AG08395 (cell line): ENCODE measurements around the gene SNRPD3.
A peak's percentile ranks its signal among the peaks of the same experiment; 100 is the strongest.

ENCODE experiments used
- DNase-seq: peaks from one replicate; pipeline ENCODE4 v3.0.0; 2012; ENCODE audit warnings: mixed read lengths, low spot score

SNRPD3 gene

DNA sequence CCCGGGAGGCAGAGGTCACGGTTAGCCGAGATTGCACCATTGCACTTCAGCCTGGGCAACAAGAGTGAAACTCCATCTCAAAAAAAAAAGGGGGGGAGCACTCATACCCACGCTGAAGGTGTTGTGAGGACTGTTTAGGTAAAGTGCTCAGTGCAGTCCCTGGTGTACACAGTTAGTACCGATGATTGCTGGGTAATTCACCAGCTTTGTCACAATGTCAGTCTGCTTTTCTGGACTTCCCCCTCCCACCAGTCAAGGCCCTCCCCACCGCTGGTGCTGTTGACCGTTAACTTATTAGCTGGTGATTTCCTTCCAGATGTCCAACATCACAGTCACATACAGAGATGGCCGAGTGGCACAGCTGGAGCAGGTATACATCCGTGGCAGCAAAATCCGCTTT, 11.9 kb downstream of the SNRPD3 start:
- no peak for DNase-seq

GRCh38 chr22:24571266-24571665, 15.5 kb downstream of the SNRPD3 start:
- no peak for DNase-seq

DNA sequence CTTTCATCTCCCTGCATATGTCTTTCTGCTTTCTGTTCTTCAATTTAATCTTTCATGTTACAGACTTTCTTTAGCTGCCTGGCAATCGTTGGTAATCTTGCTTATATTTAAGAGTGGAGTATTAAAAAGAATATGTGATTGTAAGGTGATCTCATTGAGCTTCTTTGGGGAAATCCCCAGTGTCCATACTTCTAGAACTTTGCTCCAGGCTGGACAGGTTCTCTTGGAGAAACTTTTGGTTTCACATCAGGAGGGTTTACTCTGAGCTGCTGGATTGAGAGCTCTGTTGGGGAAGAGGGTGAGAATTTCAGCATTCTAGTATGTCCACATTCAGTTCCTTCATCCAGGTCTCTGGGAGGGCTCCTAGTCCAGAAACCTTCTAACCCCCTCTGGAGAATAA, 21.0 kb downstream of the SNRPD3 start:
- no peak for DNase-seq

DNA sequence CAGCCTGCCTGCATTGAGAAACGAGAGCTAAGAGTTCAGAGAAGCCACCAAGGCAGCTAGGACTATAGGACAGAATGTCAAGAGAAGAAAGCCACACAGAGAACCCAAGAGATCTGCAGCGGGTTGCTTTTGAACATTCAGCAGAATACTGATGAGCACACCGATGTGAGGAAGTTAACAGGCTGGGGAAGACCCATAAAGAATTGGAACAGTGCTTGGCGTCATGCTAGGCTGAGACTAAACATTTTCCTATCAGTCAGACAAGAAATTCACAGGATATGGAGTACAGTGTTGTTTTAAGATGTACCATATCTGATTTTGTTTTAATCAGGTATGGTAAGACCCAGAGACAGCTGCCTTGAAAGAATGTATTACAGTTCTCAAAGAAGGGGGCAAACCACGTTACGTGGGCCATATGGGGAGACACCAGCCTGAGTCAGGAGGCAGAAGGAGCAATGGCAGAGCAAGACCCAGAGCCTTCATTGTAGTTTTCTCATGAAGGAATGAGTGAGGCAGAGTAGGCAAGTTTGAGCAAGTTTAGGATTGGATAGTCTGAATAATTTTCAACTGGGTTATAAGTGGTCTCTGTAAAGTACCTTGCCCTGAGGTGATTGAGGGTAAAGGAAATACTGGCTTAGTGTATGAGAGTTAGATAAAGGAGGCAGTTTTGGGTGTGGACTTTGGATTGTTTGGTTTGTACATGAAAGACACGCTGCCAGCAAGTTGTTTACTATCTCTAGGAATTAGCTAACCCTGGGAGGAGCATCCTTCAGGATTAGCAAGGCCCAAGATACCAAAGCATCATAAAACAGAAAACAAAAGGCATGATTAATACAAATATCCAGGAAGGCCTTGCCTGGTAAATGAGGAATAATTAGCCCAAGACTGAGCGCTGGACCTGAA, 22.8 kb downstream of the SNRPD3 start:
- DNase-seq = peak; percentile 35

- DNase-seq = no peak
Observed at GRCh38 chr22:24579258-24579601, 23.4 kb downstream of the SNRPD3 start.

DNA sequence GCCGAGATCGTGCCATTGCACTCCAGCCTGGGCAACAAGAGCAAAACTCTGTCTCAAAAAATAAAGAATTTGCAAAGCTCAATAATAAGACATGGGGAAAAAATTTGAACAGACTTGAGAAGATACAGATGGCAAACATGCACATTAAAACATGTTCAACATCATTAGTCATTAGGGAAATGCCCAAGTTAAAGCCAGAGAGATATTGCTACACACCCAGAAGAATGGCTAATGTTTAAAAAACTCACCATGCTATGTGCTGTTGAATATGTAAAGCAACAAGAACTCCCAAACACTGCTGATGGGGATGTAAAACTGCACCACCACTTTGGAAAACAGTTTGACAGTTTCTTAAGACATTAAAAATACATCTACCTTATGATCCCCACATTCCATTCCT, 24.5 kb downstream of the SNRPD3 start:
- peak; percentile 71 for DNase-seq

- DNase-seq = no peak
Observed at GRCh38 chr22:24582056-24582814, 26.4 kb downstream of the SNRPD3 start.

DNA sequence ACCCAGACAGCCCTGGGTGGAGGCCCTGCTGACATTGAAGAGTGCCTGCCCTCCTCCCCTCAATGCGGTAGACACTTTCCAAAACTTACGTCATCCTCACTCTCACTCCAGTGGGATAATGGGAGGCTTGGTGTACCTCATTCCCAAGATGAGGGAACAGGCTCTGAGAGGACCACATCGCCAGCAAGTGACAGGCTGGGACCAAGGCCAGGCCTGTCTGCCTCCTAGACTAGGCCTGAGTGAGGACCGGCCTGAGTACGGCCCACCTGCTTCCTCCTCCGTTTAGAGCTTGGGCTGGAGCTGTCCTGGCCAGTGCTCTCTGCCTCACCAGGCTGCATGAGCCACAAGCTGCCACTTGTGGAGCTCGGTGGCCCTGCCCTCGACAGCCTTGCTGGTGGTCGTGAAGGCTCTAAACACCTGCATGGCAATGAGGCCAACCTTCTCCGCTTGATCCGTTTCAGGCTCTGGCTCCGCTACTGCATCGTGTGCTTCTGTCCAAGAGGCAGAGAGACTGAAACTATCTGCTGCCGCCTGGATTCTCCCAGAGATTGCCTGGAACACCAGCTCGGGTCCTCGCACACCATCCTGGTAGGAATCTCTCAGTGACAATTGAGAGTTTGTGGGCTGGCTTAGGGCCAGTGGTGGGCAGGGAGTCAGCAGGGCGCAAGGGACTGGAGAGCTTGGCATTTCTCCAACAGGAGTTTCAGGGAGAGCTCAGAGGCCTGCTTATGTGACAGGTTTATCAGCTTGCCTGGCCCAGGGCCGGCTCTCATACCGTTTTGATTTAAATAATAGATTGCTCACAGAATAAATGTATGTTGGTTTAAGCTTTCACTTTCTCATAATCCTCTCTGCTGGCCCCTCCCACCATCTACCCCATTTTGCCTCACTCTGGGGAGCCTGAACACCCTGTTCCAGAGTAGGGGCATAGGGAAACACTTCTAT, 27.7 kb downstream of the SNRPD3 start:
- no peak for DNase-seq

- no peak for DNase-seq
Observed at GRCh38 chr22:24584166-24584790, 28.5 kb downstream of the SNRPD3 start.

DNA sequence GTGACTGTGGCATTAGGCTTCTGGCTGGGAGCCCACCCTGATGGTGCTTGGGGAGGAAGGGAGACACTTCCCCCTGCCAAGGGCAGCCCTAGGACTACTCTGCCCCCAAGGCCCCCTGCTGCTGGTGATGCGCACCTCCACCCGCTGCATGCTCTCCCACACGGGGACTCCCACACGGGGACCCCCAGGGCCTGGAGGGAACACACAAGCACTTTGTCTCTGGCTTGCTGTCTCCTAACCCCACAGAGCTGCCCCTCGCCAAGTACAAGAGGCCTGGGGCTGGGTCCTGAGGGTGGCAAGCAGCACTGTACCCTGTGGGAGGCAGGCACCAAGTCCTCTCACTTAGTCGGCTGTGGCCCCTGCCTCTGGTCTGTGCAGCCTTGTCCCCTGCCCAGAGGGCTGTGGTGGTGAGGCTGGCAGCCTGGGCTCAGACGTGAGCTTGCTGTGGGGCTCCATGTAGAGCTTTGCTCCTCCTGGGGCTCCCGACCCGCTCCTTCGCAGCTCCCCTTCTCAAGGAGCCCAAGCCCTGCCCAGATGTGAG, 29.1 kb downstream of the SNRPD3 start:
- no peak for DNase-seq

DNA sequence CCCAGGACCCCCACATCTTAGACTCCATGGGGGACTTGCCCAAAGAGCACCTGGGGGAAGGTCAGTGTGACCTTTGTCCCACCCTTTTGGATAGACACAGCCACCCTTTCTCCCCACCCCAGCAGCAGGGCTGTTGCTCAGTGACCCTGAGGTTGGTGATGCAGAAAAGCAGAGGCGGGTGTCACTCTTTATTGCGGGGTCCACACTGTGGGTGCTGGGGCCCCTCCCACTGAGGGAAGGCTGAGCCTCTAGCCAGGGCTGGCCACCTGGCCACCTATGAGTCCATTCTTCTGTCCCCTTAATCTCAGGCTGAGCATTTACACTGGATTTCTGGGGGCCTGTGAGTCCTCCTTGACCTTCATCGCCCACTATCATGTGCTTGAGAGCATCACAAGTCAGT, 29.7 kb downstream of the SNRPD3 start:
- DNase-seq = no peak

- no peak for DNase-seq
Observed at GRCh38 chr22:24585927-24586546, 30.2 kb downstream of the SNRPD3 start.

DNA sequence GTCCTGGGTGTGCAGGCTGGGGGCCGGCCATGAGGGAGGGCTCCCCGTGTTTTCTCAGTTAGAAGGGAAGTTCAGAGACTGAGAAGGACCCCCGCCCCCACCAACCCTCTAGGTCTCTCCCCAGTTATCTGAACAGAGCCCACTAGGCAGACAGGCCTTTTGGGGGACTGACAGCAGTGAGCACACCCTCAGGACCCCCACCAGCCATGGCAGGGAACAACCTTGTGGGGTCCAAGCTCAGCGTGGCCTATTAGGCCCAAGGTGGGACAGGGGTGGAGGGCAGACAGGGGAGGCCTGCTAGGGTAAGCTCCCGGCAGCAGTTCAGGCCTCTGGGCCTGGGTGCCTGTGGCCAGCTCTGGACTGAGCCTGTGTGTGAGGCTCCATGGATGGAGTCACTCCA, 31.5 kb downstream of the SNRPD3 start:
- no peak for DNase-seq

- DNase-seq = no peak
Observed at GRCh38 chr22:24587948-24588347, 32.1 kb downstream of the SNRPD3 start.

DNA sequence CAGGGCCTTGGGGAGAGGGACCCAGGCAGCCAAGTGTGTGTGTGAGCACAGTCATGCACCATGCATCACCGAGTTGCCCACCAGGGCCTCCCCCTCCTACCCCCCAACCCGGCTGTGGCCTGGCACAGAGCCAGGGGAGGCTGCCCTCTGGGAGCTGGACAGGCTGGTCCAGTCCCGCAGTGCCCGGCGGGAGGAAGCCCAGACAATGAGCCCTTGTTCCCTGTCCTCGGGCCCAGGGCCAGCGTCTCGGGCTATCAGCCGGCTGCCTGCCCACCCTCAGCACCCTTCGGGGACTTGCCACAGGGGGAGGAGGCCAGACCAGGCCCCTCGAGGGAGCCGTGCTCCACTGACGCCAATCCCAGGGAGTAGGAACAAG, 32.6 kb downstream of the SNRPD3 start:
- no peak for DNase-seq

- DNase-seq = no peak
Observed at GRCh38 chr22:24588757-24589481, 33.1 kb downstream of the SNRPD3 start.

DNA sequence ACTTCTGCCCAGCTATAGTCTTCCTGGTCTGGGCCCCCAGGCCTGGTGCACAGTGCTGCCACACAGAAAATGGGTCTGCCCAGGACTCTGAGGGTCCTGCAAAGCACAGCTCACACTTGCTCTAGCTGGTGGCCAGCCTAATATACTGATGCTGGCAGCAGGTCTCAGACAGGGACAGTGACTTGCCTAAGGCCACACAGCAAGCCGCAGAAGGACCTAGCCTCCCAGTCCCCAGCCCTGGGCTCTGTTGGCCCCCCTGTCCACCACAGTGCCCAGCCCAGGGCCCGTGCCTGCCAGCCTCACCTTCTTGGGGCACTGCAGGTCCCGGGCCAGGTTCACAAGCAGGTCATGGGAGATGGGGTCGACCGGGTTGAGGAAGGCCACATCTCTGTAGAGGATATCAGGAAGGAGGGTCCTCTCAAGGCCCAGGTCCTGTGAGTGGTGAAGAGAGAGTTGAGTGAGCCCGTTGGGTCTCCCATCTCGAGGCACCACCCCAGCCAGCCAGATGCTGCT, 33.8 kb downstream of the SNRPD3 start:
- DNase-seq = no peak

GRCh38 chr22:24590596-24591173, 34.9 kb downstream of the SNRPD3 start:
- no peak for DNase-seq

- no peak for DNase-seq
Observed at GRCh38 chr22:24591286-24591830, 35.6 kb downstream of the SNRPD3 start.
